Psoas muscle (tissue), 8 donors: ENCODE data around the gene ABCG2. TPM values are rescaled to one million over a fixed set of nuclear protein-coding genes. Genes with fewer than 3 reads are reported as not detected.

Experiments
- ATAC-seq, 4 donors: fragments of 200-7000 bp; cut with Tn5 transposase; one replicate each; pipeline ENCODE4 v1.9.1; 2020; ENCODE audit warnings: moderate library complexity in 3 of 4, mild to moderate bottlenecking in 2 of 4
- DNase-seq, 2 donors: peaks; one replicate each; pipeline ENCODE4 v3.0.0-alpha.2; 2020
- H3K27ac ChIP-seq: fragments of 200-600 bp; one replicate; pipeline ENCODE4 v1.8.0; 2022
- H3K27me3 ChIP-seq, 3 donors: fragments of 200-600 bp in 1 of 3; one replicate each; pipeline versions ENCODE4 v1.6.1 to v1.8.0; 2013 to 2022; ENCODE audit warnings: low read length in 2 of 3, mild to moderate bottlenecking in 2 of 3, moderate library complexity in 1 of 3; ENCODE audit not compliant: insufficient read depth in 3 of 3
- H3K36me3 ChIP-seq, 2 donors: fragments of 200-600 bp in 1 of 2; one replicate each; pipeline versions ENCODE4 v1.6.1 to v1.8.0; 2013 to 2022; ENCODE audit warnings: low read depth in 1 of 2, mild to moderate bottlenecking in 1 of 2, moderate library complexity in 1 of 2; ENCODE audit not compliant: insufficient read depth in 1 of 2
- H3K4me1 ChIP-seq: fragments of 200-600 bp; one replicate; pipeline ENCODE4 v1.8.0; 2022
- H3K4me3 ChIP-seq: fragments of 200-600 bp; one replicate; pipeline ENCODE4 v1.8.0; 2022; ENCODE audit warnings: mild to moderate bottlenecking
- H3K9me3 ChIP-seq: fragments of 200-600 bp; one replicate; pipeline ENCODE4 v1.8.0; 2022
- CTCF ChIP-seq: fragments of 200-600 bp; IDR thresholded peaks from one replicate; pipeline ENCODE4 v1.8.0; 2022; ENCODE audit warnings: antibody characterized with exemption
- WGBS, 3 donors: extraction: QIAGEN DNeasy Blood & Tissue Kit; methylation state at CpG; one replicate each; pipeline versions ENCODE4 v1.1.6 to v1.1.7; 2013; 5-methylcytosine and 5-hydroxymethylcytosine counted together
- intact Hi-C, 2 donors: fragments of 100-400 bp; cut with DNase I; formaldehyde crosslinking; loops; one replicate each; pipeline versions ENCODE4 v1.11.0 to v1.14.2; 2022
- polyA plus RNA-seq, 3 donors: library from polyadenylated mRNA; stranded (reverse); fragments of 200-250 nt; gene quantifications; one replicate each; pipeline ENCODE4 v1.2.3, GENCODE V29; 2013
- total RNA-seq, 4 donors: library from RNA; stranded (reverse); fragmentation: NEBNext Ultra II Directional in 2 of 4; extraction: Animal tissue kit (Norgen Biotek cat#: 25700) in 2 of 4; gene quantifications; one replicate each; pipeline versions ENCODE4 v1.2.1 to v1.2.4, GENCODE V29; 2021 to 2023
- donor health status: healthy with polysubstance abuse.
- donor health status: DM: no; HTN: no; CAD: no; lungs with moderate emphysema.
- donor health status: Bipolar disorder and iron deficiency.
- donor health status: healthy.
- donor health status: DM: yes; HTN: yes; CAD: no.
- donor health status: DM: no; HTN: no; CAD: no.
- donor health status: DM: no; HTN: no; CAD: no.
- donor health status: DM: yes; HTN: yes; CAD: no.

Gene ABCG2
- total and polyA plus RNA-seq, 7 donors, result 0.09 to 1.8 (median 0.19) TPM

GRCh38 chr4:88058295-88058694 is 100.1 kb downstream of the ABCG2 start:
- no peak overlapping the region for H3K27ac ChIP-seq
- intact Hi-C loops, result loop anchor here in 1 of 2 donors (5.0 kb wide), 1 partner anchor 154 kb away; no protein-coding TSS in a partner anchor
- ATAC-seq (no peak), DNase-seq (no peak)
- WGBS, 3 donors, result 93 to 95% (median 94%) methylated on average over 3 of the region's 3 CpGs
- no peaks in the 10 kb centered on the region for H3K4me1 ChIP-seq
- TF ChIP-seq CTCF, result no peak
- no peaks in the 10 kb centered on the region for H3K27me3 ChIP-seq
- no peak overlapping the region for H3K4me3 ChIP-seq
- H3K9me3 ChIP-seq, result no peaks in the 10 kb centered on the region
- H3K36me3 ChIP-seq, result peaks cover 0 to 46% of the 10 kb centered on the region in 2 donors

- Histone ChIP-seq H3K9me3 (no peaks in the 10 kb centered on the region), H3K4me1 (no peaks in the 10 kb centered on the region), H3K27ac (no peak overlapping the region), H3K36me3 (peaks cover 0 to 46% of the 10 kb centered on the region in 2 donors), H3K27me3 (no peaks in the 10 kb centered on the region), H3K4me3 (no peak overlapping the region)
- intact Hi-C loops, result loop anchor here in 1 of 2 donors (5.0 kb wide), 1 partner anchor 157 kb away; no protein-coding TSS in a partner anchor
- 76 to 94% (median 91%) methylated on average over 3 of the region's 3 CpGs for WGBS, 3 donors
- DNase-seq, result no peak
- peak in 3 of 4 donors; percentile 48 to 78 (median 62) for ATAC-seq
- TF ChIP-seq CTCF, result peak; percentile 44
These were observed 103.5 kb downstream of the ABCG2 start for GRCh38 chr4:88054901-88055300.

DNA sequence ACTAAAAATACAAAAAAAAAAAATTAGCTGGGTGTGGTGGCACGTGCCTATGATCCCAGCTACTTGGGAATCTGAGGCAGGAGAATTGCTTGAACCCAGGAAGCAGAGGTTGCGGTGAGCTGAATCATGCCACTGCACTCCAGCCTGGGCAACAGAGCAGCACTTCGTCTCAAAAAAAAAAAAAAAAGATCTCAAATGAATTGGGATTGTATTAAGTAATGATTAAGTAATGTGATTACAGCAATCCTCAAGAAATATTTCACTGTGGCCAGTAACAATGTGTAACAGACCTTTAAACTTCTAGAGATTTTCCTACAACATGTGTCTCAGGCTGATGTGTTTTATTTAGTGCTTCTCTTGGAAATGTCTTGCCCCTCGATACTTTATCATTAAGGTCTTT is 104.2 kb downstream of the ABCG2 start:
- intact Hi-C loops, result no loop called here
- no peaks in the 10 kb centered on the region for H3K4me1 ChIP-seq
- no peak for ATAC-seq
- WGBS, 3 donors, result 85 to 91% (median 86%) methylated on average over 4 of the region's 4 CpGs
- H3K27ac ChIP-seq, result no peak overlapping the region
- H3K9me3 ChIP-seq, result no peaks in the 10 kb centered on the region
- DNase-seq, result peak in 1 of 2 donors; percentile 19
- TF ChIP-seq CTCF, result no peak
- peaks cover 0 to 49% of the 10 kb centered on the region in 2 donors for H3K36me3 ChIP-seq
- H3K4me3 ChIP-seq, result no peak overlapping the region
- no peaks in the 10 kb centered on the region for H3K27me3 ChIP-seq

DNA sequence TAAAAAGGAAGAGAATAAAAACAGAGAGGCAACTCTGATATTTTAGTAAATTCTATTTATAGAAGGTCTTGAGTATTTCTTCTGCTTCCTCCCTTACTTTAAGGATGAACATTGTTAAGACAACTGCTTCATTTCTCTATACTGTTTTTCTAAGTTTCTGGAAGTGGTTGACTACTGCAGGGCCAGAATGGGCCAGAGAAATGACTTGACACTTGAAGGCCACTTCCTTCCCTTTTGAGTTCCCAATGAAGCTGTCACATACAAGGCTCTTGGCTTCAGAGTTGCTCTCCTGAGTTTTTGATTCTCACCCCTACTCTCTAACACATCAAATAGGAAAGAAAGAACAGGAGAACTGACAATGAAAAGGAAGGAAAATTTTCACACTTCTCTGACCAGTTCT is 113.4 kb downstream of the ABCG2 start:
- Histone ChIP-seq H3K36me3 (peaks cover 7 to 86% of the 10 kb centered on the region in 2 donors), H3K4me1 (no peaks in the 10 kb centered on the region), H3K27ac (no peak overlapping the region), H3K4me3 (no peak overlapping the region), H3K27me3 (no peaks in the 10 kb centered on the region), H3K9me3 (no peaks in the 10 kb centered on the region)
- intact Hi-C loops, result no loop called here
- no peak for TF ChIP-seq CTCF
- no peak for DNase-seq
- no peak for ATAC-seq
